ENCODE measurements around the gene ACY1. TPM values are rescaled to one million over a fixed set of nuclear protein-coding genes. Genes with fewer than 3 reads are reported as not detected.
A peak's percentile ranks its signal among the peaks of the same experiment; 100 is the strongest.

The ACY1 gene
- total and polyA plus RNA-seq, 10 of the 15 experiments (the other 5 are each of a cell fraction or from before 2014, with no cell fraction given), result 18.5 to 42.2 (median 27.8) TPM

DNA sequence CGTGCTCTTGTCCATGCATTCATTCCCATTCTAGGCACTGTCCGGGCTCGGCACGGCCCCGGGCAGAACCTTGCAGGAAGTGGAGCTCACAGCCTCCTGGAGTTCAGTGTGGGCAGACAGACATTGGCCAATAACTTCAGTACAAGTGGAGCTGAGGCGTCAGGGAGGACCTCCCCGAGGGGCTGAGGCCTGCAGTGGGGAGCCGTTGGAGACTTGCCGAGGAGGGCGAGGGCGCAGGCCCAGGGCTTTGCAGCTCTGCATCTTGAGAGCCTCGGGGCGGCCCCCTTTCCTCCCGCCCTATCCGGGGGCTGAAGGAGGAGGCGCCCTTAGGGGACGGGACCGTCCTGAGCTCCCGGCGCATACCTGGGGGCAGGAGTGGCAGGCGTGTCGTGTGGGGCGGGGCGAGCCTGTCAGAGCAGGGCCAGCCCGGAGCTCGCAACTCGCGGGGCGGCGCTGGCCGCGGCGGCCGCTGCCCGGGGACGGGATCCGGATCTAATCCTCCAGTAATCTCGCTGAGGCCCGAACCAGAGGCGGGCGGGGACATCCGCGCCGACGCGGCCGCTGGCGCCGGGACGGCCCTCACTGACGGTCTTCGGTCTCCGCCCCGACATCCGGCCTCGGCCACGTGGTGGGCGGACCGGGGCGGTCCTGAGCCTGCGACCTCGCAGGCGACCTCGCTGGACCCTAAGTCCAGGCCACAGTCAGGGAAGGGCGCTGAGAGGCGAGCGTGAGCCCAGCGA is at the start of gene ACY1 (continued):
- TF ChIP-seq, protein P1, sequence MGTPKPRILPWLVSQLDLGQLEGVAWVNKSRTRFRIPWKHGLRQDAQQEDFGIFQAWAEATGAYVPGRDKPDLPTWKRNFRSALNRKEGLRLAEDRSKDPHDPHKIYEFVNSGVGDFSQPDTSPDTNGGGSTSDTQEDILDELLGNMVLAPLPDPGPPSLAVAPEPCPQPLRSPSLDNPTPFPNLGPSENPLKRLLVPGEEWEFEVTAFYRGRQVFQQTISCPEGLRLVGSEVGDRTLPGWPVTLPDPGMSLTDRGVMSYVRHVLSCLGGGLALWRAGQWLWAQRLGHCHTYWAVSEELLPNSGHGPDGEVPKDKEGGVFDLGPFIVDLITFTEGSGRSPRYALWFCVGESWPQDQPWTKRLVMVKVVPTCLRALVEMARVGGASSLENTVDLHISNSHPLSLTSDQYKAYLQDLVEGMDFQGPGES (IDR thresholded peaks at IDR 0.05), result no peak
- no peak for TF ChIP-seq SREBF1 (IDR thresholded peaks at IDR 0.05; ENCODE audit: low read length)
- TF ChIP-seq ZNF687 (IDR thresholded peaks at IDR 0.05), result peak; percentile 58
- no peak for TF ChIP-seq KAT2A (conservative IDR thresholded peaks at IDR 0.05; ENCODE audit: control insufficient read depth, low read depth, low read length)
- no peak for TF ChIP-seq EZH2 (IDR thresholded peaks at IDR 0.05; ENCODE audit: borderline replicate concordance, control insufficient read depth, low read depth, low read length)
- no peak for TF ChIP-seq NFXL1 (IDR thresholded peaks at IDR 0.05; ENCODE audit: borderline replicate concordance)
- no peak for TF ChIP-seq ETV6 (conservative IDR thresholded peaks at IDR 0.05 in 1 of 2, IDR thresholded peaks at IDR 0.05 in 1 of 2; ENCODE audit: borderline replicate concordance in 1 of 2, low read depth in 1 of 2)
- TF ChIP-seq POU2F2 (IDR thresholded peaks at IDR 0.05; ENCODE audit: borderline replicate concordance, low read depth, low read length), result 0 out of 3 replicates have a peak, but pooled peaks have one; percentile 6
- TF ChIP-seq IKZF2 (IDR thresholded peaks at IDR 0.05), result no peak
- TF ChIP-seq, protein P2, sequence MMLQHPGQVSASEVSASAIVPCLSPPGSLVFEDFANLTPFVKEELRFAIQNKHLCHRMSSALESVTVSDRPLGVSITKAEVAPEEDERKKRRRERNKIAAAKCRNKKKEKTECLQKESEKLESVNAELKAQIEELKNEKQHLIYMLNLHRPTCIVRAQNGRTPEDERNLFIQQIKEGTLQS (IDR thresholded peaks at IDR 0.05; ENCODE audit: borderline replicate concordance, extremely low read depth, low read depth, low read length), result peak; percentile 25; the same call in 1 of the 2 replicates
- TF ChIP-seq, protein P3, sequence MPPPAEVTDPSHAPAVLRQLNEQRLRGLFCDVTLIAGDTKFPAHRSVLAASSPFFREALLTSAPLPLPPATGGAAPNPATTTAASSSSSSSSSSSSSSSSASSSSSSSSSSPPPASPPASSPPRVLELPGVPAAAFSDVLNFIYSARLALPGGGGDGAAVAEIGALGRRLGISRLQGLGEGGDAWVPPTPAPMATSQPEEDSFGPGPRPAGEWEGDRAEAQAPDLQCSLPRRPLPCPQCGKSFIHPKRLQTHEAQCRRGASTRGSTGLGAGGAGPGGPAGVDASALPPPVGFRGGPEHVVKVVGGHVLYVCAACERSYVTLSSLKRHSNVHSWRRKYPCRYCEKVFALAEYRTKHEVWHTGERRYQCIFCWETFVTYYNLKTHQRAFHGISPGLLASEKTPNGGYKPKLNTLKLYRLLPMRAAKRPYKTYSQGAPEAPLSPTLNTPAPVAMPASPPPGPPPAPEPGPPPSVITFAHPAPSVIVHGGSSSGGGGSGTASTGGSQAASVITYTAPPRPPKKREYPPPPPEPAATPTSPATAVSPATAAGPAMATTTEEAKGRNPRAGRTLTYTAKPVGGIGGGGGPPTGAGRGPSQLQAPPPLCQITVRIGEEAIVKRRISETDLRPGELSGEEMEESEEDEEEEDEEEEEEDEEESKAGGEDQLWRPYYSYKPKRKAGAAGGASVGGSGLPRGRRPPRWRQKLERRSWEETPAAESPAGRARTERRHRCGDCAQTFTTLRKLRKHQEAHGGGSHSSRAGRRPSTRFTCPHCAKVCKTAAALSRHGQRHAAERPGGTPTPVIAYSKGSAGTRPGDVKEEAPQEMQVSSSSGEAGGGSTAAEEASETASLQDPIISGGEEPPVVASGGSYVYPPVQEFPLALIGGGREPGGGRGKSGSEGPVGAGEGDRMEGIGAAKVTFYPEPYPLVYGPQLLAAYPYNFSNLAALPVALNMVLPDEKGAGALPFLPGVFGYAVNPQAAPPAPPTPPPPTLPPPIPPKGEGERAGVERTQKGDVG (CRISPR knock-in tag; IDR thresholded peaks at IDR 0.05), result no peak
- no peak for TF ChIP-seq CBX5 (IDR thresholded peaks at IDR 0.05; ENCODE audit: low read depth)
- TF ChIP-seq ZNF207 (IDR thresholded peaks at IDR 0.05; ENCODE audit: borderline replicate concordance), result 0 out of 2 replicates have a peak, but pooled peaks have one; percentile 33
- TF ChIP-seq KDM1A (IDR thresholded peaks at IDR 0.05; ENCODE audit: borderline replicate concordance), result no peak
- TF ChIP-seq RUNX3 (IDR thresholded peaks at IDR 0.05; ENCODE audit: low read length), result no peak
- peak; percentile 65 for TF ChIP-seq IKZF1 (conservative IDR thresholded peaks at IDR 0.05)
- peak; percentile 84 for TF ChIP-seq DPF2 (IDR thresholded peaks at IDR 0.05)
- TF ChIP-seq YBX1 (IDR thresholded peaks at IDR 0.05), result no peak
- TF ChIP-seq NRF1 (conservative IDR thresholded peaks at IDR 0.05; ENCODE audit: low read depth, low read length), result no peak
- no peak for TF ChIP-seq SRF (IDR thresholded peaks at IDR 0.05; ENCODE audit: low read depth in 2 of 2, low read length in 2 of 2)

Data from GM12878 (cell line).